Islet precursor cell (in vitro differentiated cells): ENCODE data around the gene FBP1.

Experiments used
- DNase-seq: peaks from one replicate; pipeline ENCODE4 v3.0.0-alpha.2; 2018

FBP1 gene

DNA sequence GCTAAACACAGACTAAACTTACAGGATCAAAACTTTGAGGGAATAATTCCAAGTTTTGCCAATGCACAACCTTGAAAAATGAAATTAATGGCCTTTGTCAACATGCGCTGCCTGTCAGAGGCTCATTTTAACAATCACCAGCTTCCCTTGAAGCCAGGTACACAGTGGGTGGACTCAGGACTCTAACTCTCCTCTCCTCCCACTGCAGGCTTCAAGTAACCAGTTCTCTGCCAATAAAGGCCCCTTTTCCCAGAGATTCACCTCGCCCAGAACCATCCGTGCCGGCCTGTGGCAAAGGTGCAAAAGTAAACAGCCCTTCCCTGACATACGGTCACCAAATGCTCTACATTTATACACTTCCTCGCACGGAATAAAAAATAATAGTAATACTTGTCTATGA, 27.2 kb downstream of the FBP1 start:
- DNase-seq, result no peak

DNA sequence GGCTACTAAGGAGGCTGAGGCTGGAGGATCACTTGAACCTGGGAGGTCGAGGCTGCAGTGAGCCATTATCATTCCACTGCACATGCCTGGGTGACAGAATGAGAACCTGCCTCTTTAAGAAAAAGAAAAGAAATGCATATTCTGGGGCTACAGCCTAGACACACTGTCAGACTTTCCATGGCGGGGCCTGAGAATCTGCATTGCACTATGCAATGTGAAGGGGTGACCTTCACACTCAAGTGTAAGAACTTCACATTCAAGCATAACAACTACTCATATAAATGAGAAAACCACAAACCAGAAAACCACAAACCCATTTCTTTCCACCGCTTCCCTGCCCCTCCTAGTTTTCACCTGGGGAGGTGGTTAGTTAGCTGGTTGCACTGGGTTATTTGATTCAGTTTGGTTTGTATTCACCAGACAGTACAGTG, 27.7 kb downstream of the FBP1 start:
- no peak for DNase-seq

DNA sequence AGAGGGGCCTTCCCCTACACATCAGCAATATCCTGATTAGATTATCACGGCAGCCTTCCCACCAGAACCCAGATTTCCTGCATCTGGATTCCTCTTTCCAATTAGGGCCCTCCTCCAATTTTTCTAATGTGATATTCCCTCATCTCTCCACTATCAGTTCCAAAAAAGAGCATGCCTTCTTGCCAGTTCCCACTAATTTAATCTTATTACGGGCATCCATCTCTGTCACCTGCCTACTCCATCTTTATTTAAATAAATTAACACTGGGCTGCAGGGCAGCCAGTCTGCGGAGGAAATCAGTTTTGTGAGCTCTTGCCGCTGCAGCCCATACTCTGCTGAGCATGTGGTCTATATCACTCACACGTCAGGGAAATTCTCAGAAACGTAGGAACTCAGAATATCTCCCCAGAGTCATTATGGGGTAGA, 29.1 kb downstream of the FBP1 start:
- no peak for DNase-seq

DNA sequence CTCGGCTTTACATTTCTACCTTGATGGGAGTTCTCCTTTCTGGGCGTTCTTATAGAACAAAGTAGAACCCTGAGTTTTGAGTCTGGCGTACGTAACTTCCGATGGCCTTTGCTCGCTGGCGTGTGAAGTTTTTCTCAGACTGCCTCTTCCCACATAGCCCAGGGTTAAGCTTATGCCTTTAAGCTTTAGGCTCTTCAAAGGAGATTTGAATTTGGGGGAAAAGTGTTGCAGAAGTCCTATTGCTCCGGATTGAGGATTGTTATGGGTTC, 32.0 kb downstream of the FBP1 start:
- no peak for DNase-seq

DNA sequence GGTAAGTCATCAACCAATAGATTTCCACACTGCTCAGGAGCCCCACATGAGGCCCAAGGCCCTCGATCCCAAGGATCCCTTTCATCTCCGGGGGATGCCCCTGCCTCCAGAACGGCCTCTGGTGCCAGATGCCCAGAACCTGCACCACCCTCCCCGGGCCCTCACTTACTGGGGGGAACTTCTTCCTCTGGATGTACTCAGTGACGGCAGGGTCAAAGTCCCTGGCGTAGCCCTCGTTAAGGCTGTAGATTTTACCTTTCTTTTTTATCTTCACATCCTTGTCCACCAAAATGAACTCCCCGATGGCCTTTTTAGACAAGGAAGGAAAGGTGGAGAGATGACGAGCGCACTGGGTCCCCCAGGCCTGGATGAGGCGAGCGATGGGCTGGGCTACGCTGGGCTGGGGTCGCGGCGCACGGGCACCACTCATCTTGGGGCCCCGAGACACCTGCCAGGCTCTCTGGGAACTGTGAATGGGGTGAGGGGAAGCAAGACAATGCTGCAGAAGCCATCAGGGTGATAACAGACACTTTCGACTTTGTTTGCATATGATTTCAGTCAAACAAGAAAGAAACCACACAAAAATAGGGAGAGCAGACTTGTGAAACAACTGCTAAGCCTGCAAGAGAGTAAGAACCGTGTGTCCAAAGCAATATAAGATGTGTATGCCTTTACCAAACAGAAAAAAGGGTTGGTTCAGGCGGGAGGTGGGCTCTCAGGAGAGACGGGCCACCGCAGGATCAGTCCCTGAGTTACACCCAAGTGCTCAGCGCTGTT, 32.5 kb downstream of the FBP1 start:
- DNase-seq, result no peak

DNA sequence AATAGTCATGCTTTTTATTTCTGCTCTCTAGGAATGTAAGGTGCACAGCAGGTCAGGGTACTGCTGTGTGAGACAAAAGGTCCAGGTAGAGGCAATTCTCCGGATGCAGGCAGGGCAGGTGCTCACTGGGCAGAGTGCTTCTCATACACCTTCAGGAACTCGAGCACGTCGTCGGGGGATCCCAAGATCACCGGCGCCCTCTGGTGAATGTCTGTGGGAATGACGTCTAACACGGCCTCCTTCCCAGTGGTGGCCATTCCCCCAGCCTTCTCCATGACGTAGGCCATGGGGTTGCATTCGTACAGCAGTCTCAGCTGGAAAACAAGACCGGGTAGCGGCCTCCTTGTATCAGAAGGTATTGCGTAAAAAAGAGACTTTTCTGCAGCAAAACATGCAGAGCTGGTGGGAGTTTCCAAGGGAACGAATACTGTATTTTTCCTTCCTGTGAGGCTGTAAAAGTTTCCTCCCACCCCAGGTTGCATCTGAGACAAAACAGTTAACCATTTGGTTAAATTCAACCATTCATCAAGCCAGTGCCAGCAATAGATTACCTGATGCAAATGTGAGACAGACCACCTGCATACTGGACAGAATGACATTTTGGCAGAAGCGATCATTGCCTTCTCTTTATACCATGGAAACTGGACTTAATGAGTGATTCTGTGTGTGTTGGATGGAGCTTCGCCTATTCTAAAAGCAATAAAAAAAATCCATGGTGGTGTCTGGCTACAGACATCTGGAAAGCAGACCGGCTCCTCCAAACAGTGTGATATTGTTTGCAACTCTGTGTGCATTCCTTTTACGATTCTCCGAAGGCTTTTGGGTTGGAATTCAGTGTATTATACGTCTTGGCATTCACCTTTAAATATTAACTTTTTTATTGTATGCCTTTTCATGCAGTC, 35.8 kb downstream of the FBP1 start:
- peak; percentile 91 for DNase-seq

DNA sequence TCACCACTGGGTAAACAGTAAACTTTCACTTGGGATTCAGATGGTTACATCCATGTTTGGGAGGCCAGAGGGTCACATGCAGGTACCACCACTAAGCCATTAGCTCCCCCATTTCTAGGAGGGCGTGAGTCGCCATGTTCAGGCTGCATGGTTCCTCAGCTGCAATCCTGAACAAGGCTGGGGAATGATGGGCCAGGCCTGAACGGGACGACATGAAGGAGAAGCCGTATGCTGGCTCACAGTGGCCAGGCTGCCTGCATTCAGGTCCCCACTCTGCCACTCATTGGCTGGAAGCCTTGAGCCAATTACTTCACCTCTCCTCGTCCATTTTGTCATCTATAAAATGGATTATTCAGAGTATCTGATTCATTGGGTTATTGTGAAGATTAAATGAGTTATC, 36.7 kb downstream of the FBP1 start:
- DNase-seq, result no peak

DNA sequence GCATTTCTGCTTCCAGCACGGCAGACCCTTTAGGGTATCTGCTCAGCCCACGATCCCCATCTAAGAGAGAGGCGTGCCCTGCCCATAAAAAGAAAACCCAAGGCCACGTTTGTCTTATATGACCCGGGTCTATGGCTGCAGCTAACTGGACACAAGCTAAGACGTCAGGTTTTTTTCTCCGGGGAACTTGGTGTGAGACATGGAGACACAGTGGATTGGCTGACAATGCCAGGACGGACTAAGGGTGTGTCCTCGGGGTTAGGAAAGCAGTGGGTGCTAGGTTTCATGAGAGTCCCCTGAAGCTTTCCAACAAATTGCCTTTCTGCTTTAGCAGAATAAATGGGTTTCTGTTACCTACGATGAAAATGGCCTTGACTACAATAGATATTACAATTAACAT, 38.6 kb downstream of the FBP1 start:
- no peak for DNase-seq

DNA sequence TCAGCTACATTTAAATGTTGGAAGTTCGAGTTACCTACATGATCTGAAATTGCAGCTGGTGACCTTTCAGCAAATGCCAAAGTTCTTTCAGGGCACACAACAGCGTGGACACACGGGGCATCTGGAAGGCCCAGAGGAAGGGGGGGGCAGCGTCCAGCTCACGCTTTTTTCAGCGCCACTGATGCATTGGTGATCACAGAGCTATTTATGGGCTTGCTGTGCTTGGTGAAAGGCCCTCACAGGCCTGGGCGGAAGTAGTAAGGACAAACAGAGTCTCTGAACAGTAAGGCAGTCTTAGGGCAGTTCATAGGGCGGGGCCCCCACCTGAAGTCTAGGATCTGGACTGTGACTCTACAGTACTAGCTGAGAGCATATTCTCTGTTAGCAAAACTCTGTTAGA, 39.1 kb downstream of the FBP1 start:
- no peak for DNase-seq

DNA sequence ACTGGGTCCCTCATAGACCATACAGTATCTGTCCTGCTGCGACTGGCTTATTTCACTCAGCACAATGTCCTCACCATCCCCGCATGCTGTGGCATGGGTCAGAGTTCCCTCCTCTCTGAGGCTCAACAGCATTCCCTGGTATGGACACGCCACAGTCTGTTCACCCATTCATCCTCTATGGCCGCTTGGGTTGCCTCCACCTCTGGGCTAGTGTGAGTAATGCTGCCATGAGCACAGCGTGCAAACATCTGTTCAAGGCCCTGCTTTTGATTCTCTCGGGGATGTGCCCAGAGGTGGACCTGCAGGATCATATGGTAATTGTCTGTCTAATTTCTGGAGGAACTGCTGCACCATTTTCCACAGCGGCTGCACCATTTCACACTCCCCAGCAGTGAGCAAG, 40.2 kb downstream of the FBP1 start:
- DNase-seq, result no peak

DNA sequence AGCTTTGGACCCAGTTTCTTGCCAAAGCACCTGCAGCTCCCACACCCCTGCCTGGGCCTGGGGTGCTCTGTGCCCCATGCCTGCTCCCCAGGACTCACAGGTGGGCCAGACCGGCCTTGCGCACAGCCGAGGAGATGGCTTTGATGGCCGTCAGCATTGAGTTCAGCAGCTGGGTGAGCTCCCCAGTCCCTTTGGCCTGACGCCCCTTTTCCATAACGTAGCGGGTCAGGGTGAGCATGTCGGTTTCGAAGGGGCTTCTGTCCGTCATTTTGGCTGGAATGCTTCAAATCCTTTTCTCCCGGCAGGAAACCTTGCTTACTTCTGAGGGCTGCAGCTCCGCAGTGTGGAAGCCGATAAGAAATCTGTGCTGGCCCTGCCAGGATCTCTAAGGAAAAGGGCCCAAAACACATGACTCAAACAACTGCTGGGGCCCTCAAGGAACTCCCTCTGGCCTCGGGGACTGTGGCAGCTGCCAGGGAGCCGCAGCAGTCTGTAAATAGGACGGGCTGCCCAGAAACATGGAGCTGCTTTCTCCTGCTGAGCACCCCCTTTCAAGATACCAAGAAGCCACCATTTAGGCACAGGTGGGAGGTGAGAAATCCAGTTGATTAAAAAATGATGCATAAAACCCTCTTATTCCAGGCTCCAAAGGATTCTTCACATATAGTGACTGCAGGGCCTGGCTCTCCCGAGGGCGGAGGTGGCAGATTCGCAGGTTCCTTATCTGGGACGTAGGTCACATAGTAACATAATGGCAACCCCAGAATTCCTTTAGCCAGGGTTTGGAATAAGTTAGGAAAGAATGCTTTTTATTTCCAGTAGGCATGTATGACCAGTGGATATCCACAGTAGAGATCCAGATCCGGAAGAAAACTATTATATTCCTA, 45.6 kb downstream of the FBP1 start, which contains the start of gene FBP2:
FBP2 (minus strand) TSS at position 366 of the 887 bp plus-strand sequence; CDS start at position 268, 98 bp downstream.
- peak; percentile 44 for DNase-seq

DNA sequence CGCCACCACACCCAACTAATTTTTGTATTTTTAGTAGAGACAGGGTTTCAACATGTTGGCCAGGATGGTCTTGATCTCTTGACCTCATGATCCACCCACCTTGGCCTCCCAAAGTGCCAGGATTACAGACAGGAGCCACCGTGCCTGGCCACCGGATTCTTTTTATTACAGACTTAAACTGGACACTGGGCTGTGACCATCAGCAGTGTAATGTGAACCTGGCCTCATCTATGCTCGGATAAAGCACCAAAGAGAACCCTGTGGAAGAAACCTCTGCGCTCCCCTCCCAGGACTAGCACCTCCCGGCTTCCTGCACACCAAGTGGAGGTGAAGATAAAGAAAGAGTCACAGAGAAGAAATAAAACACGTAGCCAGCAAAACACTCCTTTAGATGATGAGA, 46.6 kb downstream of the FBP1 start:
- peak; percentile 35 for DNase-seq

DNA sequence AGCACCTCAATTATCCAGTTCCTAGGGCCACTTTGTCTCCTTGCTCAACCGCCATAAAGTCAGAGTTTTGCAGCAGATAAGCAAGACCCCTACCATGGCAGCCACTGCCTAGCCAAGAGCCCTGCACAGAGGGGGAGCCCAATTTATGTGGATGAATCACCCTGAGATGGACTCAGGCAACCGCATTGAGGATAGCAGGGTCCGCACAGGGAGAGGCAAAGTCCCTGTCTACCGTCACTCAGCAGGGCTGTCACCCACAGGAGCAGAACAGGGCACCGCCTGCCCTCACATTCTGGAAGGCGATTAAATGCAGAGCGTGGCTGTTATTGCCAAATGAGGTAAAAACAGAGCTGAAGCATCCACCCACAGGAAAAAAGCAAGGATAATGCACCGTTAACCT, 47.4 kb downstream of the FBP1 start:
- DNase-seq, result peak; percentile 45

DNA sequence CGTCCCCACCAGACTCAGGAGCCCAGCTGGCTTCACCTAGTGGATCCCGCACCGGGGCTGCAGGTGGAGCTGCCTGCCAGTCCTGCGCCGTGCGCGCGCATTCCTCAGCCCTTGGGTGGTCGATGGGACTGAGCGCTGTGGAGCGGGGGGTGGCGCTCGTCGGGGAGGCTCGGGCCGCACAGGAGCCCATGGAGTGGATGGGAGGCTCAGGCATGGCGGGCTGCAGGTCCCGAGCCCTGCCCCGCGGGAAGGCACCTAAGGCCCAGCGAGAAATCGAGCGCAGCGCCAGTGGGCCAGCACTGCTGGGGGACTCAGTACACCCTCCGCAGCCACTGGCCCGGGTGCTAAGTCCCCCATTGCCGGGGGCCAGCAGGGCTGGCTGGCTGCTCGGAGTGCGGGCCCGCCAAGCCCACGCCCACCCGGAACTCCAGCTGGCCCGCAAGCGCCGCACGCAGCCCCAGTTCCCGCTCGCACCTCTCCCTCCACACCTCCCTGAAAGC, 48.2 kb downstream of the FBP1 start:
- DNase-seq, result peak; percentile 2

DNA sequence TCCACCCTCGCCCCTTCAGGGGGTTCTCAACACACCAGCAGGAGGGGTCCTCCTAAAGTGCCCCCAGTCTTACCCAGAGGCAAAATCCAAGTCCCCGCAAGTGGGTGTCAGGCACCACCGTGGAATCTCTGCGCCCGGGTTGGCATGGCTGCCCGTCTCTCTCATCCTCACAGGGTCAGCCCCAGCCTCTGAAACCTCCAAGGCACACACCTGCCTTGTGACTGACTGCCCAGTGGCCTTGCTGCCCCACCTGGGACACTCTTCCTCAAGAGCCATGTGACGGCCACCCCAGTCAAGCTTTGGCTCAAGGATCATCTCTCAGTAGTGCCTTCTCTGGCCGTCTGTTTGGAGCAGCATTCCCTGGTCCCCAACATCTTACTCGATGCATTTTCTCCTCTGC, 50.6 kb downstream of the FBP1 start:
- DNase-seq, result no peak

DNA sequence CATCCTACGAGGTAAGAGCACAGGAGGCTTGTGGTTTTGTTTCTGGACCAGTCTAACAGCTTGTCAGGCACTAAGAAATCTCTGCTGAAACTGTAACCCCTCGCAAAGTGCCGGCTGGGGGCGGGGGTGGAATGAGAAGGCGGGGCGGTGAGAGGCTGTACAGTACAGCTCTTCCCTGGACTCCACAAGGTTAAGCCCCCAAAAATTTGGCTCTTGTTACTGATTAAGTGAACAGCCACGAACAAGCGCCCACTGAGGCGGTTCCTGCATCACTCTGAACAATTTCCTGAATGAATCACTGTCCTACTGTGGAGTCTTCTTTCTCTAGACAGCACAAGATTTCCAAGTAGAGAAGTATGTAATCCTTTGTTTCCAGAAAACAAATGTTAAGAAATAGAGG, 52.5 kb downstream of the FBP1 start:
- DNase-seq, result peak; percentile 52

DNA sequence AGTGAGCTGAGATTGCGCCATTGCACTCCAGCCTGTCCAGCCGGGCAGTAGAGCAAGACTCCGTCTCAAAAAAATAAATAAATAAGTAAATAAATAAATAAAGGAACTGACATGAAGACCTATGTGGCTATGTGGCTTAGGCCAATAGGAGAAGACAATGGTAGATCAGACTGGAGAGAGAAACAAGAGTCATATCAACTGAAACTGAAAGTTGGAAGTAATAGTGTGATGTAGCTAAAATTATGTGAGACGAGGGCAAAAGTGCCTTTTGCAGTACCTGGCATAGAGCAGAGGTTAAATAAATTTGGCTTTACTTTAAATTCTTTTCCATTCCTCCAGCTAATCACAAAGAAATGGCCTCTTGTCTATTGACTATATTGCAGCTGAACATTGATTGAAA, 53.0 kb downstream of the FBP1 start:
- DNase-seq, result peak; percentile 8

DNA sequence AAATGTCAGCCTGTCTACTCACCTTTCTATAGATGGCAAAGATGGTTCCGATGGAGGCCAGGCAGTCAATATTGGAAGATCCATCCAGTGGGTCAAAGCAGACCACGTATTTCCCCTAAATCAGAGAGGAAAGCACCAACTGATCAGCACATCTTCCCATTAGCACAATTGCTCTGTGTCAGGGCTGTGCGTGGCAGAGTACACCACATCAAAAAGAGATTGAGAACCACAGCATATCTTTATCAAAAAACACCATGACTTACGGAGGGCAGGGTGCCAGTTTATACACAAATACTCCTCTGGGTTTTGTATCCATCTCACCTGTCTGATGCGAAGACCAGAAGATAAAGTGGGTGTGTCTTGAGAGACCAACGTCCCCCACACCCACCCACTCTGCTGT, 54.8 kb downstream of the FBP1 start:
- peak; percentile 26 for DNase-seq

DNA sequence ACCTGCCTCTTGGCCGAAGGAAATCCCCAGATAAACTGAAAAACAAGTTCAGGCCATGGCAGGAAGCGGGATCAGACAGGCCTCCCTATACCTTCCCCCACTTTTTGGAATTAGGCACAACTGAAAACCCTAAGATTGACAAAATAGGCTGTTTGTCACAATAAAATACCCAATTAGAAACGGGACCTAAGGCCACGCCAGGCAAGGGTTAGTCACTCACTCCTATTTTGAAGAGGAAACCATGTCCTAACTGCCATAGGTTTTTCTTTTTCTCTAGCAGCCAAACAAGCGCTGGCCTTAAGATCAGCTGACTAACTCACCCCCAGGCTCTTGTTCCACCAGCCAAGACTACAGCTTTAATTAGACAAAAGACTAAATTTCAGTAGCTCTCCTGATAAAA, 57.6 kb downstream of the FBP1 start:
- peak; percentile 42 for DNase-seq

DNA sequence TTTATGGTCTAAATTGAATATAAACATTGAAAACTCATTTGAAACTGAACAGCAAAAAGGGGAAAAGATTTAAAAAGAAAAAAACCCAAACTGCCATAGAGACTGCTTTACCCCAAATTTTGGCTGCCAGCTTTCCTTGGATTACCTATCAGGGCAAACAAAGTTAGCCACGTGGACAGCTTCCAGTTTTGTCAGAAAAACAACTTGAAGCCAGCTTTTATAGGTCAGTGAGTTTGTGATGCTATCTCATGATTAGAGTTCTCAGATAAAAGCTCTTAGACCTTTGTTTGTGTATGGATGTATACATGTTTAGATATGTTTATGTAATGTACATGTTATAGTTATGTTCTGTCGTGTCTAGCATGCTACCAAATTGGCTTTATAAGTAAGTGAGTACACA, 61.7 kb downstream of the FBP1 start:
- DNase-seq, result no peak

DNA sequence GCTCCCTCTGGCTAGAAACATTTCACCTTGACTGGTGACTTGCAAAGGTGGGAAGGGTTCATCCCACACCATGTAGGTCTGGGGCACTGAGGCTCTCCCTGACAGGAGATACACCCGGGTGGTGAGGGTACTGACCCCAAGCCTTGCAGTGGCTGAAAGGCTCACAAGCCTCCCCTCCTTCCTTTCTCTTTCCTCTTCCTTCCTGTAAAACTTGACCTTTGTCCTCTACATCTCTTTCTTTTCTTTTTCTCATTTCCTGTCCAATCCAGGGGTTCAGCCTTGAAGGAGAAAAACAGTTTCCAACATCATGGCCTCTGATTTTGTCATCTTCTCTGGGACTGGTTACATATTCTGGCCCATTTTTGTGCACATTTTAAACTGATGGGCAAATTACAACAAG, 62.3 kb downstream of the FBP1 start:
- DNase-seq, result no peak

DNA sequence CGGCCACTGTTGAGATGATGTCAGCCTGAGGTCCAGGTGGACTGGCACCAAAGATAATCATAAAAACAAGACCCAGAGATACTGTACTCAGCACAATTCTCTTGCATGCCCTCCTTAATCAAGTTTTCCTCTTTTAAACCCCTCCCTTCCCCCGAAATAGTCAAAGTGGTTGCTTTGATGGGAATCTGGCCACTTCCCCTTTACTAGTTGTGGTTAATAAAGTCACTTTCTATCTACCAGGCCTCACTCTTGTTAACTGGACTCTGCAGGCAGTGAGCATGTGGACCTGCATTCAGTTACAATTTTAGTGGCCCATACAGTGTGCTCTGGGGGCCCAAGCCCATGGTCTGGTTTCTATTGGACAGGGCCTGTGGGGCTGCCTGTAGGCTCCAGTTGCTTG, 63.2 kb downstream of the FBP1 start:
- DNase-seq, result no peak
